OCI-LY3 (cell line): ENCODE measurements around the gene ZFYVE28.
"Not testable (repeated sequence)": the region's sequence is repeated elsewhere in the genome, so short reads cannot be mapped to it uniquely, and the experiment has no call there.

Experiments
- H2AFZ ChIP-seq: fragments of 200-600, 300-600 bp; shearing (Covaris generic); 2 replicates; pipeline ENCODE4 v1.6.0; 2014; ENCODE audit warnings: antibody characterized with exemption, low read depth, low read length
- H3K27ac ChIP-seq: fragments of 200-600, 300-600 bp; sonication (generic); 2 replicates; pipeline ENCODE4 v1.5.1; 2014; ENCODE audit warnings: mild to moderate bottlenecking, low read length, moderate library complexity, mixed read lengths
- H3K27me3 ChIP-seq: fragments of 200-600, 300-600 bp; sonication (generic); 2 replicates; pipeline ENCODE4 v1.6.1; 2014; ENCODE audit warnings: low read depth, low read length, mixed read lengths
- H3K36me3 ChIP-seq: fragments of 200-600, 300-600 bp; sonication (generic); replicated peaks from 2 replicates; pipeline ENCODE3; 2014; ENCODE audit warnings: low read depth, low read length, mixed read lengths
- H3K4me1 ChIP-seq: fragments of 300-600, 200-600 bp; sonication (generic); 2 replicates; pipeline ENCODE4 v1.6.1; 2014; ENCODE audit warnings: low read length, mixed read lengths
- H3K4me2 ChIP-seq: fragments of 200-600, 300-600 bp; sonication (generic); 2 replicates; pipeline ENCODE4 v1.6.1; 2014; ENCODE audit warnings: low read length, mixed read lengths
- H3K4me3 ChIP-seq: fragments of 300-600, 200-600 bp; sonication (generic); 2 replicates; pipeline ENCODE4 v1.5.1; 2014; ENCODE audit warnings: antibody characterized with exemption, mild to moderate bottlenecking, low read length, moderate library complexity
- H3K79me2 ChIP-seq: fragments of 300-600, 200-600 bp; shearing (Covaris generic); 2 replicates; pipeline ENCODE4 v1.6.1; 2014; ENCODE audit warnings: mild to moderate bottlenecking, low read length, mixed read lengths
- H3K9ac ChIP-seq: fragments of 300-600, 200-600 bp; shearing (Covaris generic); 2 replicates; pipeline ENCODE4 v1.6.0; 2014; ENCODE audit warnings: mild to moderate bottlenecking, low read length, moderate library complexity
- H3K9me3 ChIP-seq: fragments of 200-600, 300-600 bp; shearing (Covaris generic); 2 replicates; pipeline ENCODE4 v1.6.1; 2014; ENCODE audit warnings: low read length, mixed read lengths; ENCODE audit not compliant: insufficient read depth
- H4K20me1 ChIP-seq: fragments of 200-600, 300-600 bp; sonication (generic); 2 replicates; pipeline ENCODE4 v1.6.1; 2016; ENCODE audit warnings: low read length, mixed read lengths; ENCODE audit not compliant: insufficient read depth
- CTCF ChIP-seq: fragments of 200-600, 300-600 bp; sonication (generic); IDR thresholded peaks from 2 replicates; pipeline ENCODE4 v1.5.1; 2014; ENCODE audit warnings: antibody characterized with exemption, low read length, low read depth
- EZH2phosphoT487 ChIP-seq: fragments of 200-600 bp; shearing (Covaris generic); IDR thresholded peaks from 2 replicates; pipeline ENCODE4 v1.6.1; 2018; ENCODE audit warnings: antibody characterized with exemption, mixed run types, low read depth

Gene ZFYVE28

GRCh38 chr4:2432991-2433530 lies 14.6 kb upstream of the ZFYVE28 start:
- H3K27me3 ChIP-seq: no peaks in the 10 kb centered on the region
- H2AFZ ChIP-seq: no peak overlapping the region
- TF ChIP-seq EZH2phosphoT487: no peak
- no peak for TF ChIP-seq CTCF
- no peaks in the 10 kb centered on the region for H3K79me2 ChIP-seq
- H4K20me1 ChIP-seq: no peaks in the 10 kb centered on the region
- no peaks in the 10 kb centered on the region for H3K36me3 ChIP-seq
- H3K4me1 ChIP-seq: no peaks in the 10 kb centered on the region
- no peak overlapping the region for H3K27ac ChIP-seq
- no peaks in the 10 kb centered on the region for H3K9me3 ChIP-seq
- no peak overlapping the region for H3K4me3 ChIP-seq
- no peak overlapping the region for H3K9ac ChIP-seq
- no peak overlapping the region for H3K4me2 ChIP-seq

- TF ChIP-seq EZH2phosphoT487 (no peak), CTCF (no peak)
These were observed 13.6 kb upstream of the ZFYVE28 start for GRCh38 chr4:2432004-2432403.

GRCh38 chr4:2429945-2430757 lies 11.7 kb upstream of the ZFYVE28 start:
- not testable (repeated sequence) for H3K9ac ChIP-seq, H3K79me2 ChIP-seq, H3K4me2 ChIP-seq, H3K36me3 ChIP-seq, H4K20me1 ChIP-seq, H3K27me3 ChIP-seq, H3K27ac ChIP-seq, H3K4me1 ChIP-seq, H3K9me3 ChIP-seq, H2AFZ ChIP-seq, H3K4me3 ChIP-seq

More at GRCh38 chr4:2432004-2432403, 13.6 kb upstream of the ZFYVE28 start:
- Histone ChIP-seq H3K9me3 (no peaks in the 10 kb centered on the region), H4K20me1 (no peaks in the 10 kb centered on the region), H3K27me3 (no peaks in the 10 kb centered on the region), H3K79me2 (no peaks in the 10 kb centered on the region), H3K4me2 (no peak overlapping the region), H2AFZ (no peak overlapping the region), H3K27ac (no peak overlapping the region), H3K9ac (no peak overlapping the region), H3K4me3 (no peak overlapping the region), H3K36me3 (no peaks in the 10 kb centered on the region), H3K4me1 (no peaks in the 10 kb centered on the region)

GRCh38 chr4:2428496-2429213 lies 10.2 kb upstream of the ZFYVE28 start:
- no peaks in the 10 kb centered on the region for H3K27me3 ChIP-seq
- no peaks in the 10 kb centered on the region for H3K36me3 ChIP-seq
- no peak for TF ChIP-seq EZH2phosphoT487
- no peak for TF ChIP-seq CTCF
- no peaks in the 10 kb centered on the region for H4K20me1 ChIP-seq
- no peaks in the 10 kb centered on the region for H3K79me2 ChIP-seq
- no peaks in the 10 kb centered on the region for H3K4me1 ChIP-seq
- no peak overlapping the region for H3K4me3 ChIP-seq
- H2AFZ ChIP-seq: no peak overlapping the region
- no peaks in the 10 kb centered on the region for H3K9me3 ChIP-seq
- H3K4me2 ChIP-seq: no peak overlapping the region
- H3K9ac ChIP-seq: no peak overlapping the region
- H3K27ac ChIP-seq: no peak overlapping the region
